Neural cell (in vitro differentiated cells): ENCODE results near the gene SYNJ2BP.

ENCODE experiments used
- CTCF ChIP-seq: fragments of 450-650 bp; IDR thresholded peaks from 2 replicates; pipeline ENCODE4 v1.5.1; 2014; ENCODE audit warnings: antibody characterized with exemption, mild to moderate bottlenecking, moderate library complexity; ENCODE audit not compliant: poor library complexity, severe bottlenecking
- EP300 ChIP-seq: fragments of 450-650 bp; conservative IDR thresholded peaks from 2 replicates; pipeline ENCODE4 v1.6.1; 2014; ENCODE audit warnings: antibody characterized with exemption, mild to moderate bottlenecking, moderate library complexity; ENCODE audit not compliant: poor library complexity, severe bottlenecking
- EZH2 ChIP-seq: fragments of 200-600, 300-800 bp; shearing (Covaris generic), sonication (generic); IDR thresholded peaks from 2 replicates; pipeline ENCODE4 v1.6.1; 2014; ENCODE audit warnings: antibody characterized with exemption, low read length, borderline replicate concordance, mild to moderate bottlenecking; ENCODE audit not compliant: insufficient read depth, poor library complexity, severe bottlenecking
- MXI1 ChIP-seq: fragments of 450-650 bp; conservative IDR thresholded peaks from 2 replicates; pipeline ENCODE4 v1.6.1; 2014; ENCODE audit warnings: antibody characterized with exemption, mild to moderate bottlenecking; ENCODE audit not compliant: poor library complexity, severe bottlenecking
- POLR2AphosphoS5 ChIP-seq: IDR thresholded peaks from 2 replicates; pipeline ENCODE4 v1.6.1; 2012
- RAD21 ChIP-seq: fragments of 450-650 bp; conservative IDR thresholded peaks from 2 replicates; pipeline ENCODE4 v1.6.1; 2014; ENCODE audit warnings: antibody characterized with exemption, mild to moderate bottlenecking, moderate library complexity
- REST ChIP-seq: IDR thresholded peaks from 2 replicates; pipeline ENCODE4 v1.6.1; 2012; ENCODE audit warnings: borderline replicate concordance
- TAF1 ChIP-seq: IDR thresholded peaks from 2 replicates; pipeline ENCODE4 v1.6.1; 2012; ENCODE audit warnings: low read depth

- no peak for TF ChIP-seq RAD21
- TF ChIP-seq CTCF = no peak
- TF ChIP-seq POLR2AphosphoS5 = no peak
- no peak for TF ChIP-seq EZH2
- no peak for TF ChIP-seq EP300
- no peak for TF ChIP-seq REST
- no peak for TF ChIP-seq MXI1
- no peak for TF ChIP-seq TAF1
Observed at GRCh38 chr14:70416338-70416724, 559 bp downstream of the SYNJ2BP start.
